Activated T-cell treated with anti-CD3 and anti-CD28 coated beads for 1 hour (primary cell): ENCODE data around the gene BRD3.

Experiments
- DNase-seq: peaks from one replicate; pipeline ENCODE4 v3.0.0-alpha.2; 2020; ENCODE audit warnings: low read depth

Gene BRD3

GRCh38 chr9:134066913-134067851, 644 bp downstream of the BRD3 start:
- DNase-seq: peak; percentile 19

- DNase-seq: no peak
Observed at GRCh38 chr9:134066526-134066912, 1.3 kb downstream of the BRD3 start.

DNA sequence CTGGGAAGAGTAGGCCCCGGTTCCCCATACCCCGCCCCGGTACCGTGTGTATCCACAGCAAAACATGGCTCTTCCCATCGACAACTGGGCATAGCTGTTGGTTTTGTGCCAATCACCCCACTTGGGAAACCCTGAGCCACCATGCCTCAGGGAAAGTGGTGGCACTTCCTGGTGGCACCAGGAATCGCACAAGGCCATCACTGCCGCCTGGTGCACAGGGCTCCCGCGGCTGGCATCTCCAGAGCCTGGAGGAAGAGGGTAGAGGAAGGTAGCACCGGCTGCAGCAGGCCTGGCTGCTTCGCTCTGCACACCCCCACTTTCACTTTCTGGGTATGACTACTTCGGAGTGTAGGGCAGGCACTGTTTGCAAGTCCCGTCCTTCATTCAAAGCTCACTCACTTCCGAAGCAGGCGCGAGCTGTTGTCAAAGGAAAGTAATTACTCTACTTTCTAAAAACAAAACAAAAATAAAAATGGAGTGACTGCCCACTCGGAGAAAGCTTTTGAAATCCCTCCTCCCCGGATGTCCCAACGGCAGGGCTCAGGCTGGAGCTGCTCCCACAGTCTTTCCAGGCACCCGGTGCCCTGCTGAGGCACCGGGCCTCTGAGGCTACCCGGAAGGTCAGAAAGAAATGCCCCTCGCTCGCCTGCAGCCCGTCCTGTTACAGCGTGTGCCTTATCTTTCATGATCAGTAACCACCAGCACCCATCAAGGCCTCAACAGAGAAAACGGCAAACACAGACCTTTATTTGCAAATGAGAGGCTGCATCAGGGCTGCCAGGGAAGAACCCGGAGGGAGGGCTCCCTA, 2.0 kb downstream of the BRD3 start:
- peak; percentile 30 for DNase-seq

DNA sequence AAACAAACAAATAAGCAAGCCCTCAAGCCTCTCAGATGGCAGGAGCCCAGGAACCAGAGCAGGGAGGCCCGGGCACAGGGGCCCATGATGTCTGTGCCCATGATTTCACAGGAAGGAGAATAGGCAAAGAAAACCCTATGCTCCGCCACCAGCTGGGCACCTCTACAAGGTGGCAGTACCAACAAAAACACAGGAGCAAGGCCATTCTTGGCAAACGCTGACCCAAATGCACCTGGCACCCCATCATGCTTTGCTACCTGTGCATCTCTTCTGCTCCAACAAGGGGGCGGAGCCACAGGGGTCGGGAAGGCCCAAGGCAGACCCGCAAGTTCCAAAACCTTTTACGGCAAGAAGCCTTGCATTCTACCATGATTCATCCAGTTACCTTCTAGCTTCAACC, 3.1 kb downstream of the BRD3 start:
- DNase-seq: no peak

- no peak for DNase-seq
Observed at GRCh38 chr9:134063571-134064450, 4.0 kb downstream of the BRD3 start.

- no peak for DNase-seq
Observed at GRCh38 chr9:134063088-134063570, 4.7 kb downstream of the BRD3 start.

- DNase-seq: no peak
Observed at GRCh38 chr9:134062461-134063087, 5.3 kb downstream of the BRD3 start.

DNA sequence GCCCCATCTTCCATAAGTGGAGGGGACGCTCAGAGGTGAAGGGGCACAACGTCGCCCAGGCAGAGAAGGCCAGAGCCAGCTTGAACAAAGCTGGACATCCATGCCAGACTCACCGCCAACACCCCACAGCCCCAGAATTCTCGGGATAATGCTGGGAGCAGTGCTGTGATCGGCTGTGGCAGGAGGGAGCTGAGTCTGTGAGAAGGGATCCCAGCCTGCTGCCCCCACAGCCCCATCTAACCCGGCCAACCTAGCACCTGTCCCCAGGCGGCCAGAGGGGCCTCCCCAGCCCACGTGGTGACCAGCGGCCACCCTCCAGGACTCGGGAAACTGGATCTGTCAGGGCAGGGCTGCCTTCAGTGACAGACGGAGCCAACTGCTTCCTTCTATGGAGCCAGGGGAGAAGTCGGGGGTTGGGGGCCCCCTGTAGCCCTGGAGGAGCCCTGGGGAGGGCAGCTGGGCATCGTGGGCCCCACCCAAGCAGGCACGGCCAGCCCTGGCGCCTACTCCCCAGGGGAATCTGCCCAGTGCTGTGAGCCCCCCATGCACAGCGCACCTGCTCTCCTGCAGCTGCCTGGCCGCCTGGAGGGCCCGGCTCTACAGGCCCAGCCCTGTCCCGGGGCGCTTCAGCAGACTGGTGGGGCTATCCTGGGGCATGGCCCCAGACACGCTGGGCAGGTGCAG, 6.0 kb downstream of the BRD3 start:
- no peak for DNase-seq

GRCh38 chr9:134061019-134061687, 6.7 kb downstream of the BRD3 start:
- no peak for DNase-seq

GRCh38 chr9:134060546-134060945, 7.3 kb downstream of the BRD3 start:
- DNase-seq: no peak

- DNase-seq: no peak
Observed at GRCh38 chr9:134059661-134060395, 8.0 kb downstream of the BRD3 start.

- DNase-seq: no peak
Observed at GRCh38 chr9:134059188-134059641, 8.6 kb downstream of the BRD3 start.

DNA sequence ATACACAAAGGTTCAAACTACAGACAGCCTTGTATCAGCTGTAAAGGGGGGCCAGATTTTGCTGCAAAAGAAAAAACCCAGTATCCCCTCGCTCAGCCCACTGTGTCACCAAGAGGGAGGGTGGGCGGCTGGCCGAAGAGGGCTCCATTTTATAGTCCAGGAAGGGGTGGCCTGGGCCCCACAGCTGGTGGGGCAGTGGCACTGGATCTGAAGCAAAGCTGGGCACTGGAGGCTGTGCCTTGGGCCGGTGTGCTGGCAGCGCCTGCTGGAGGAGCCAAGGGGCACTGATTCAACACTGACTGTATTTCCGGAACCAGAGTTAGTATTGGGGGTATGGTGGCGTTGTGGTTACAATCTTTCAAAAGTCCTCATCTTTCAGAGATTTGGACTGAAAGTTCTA, 9.1 kb downstream of the BRD3 start:
- no peak for DNase-seq

GRCh38 chr9:134057751-134058701, 9.8 kb downstream of the BRD3 start:
- DNase-seq: no peak

- no peak for DNase-seq
Observed at GRCh38 chr9:134057307-134057657, 10.5 kb downstream of the BRD3 start.

GRCh38 chr9:134056483-134057306, 11.1 kb downstream of the BRD3 start:
- DNase-seq: no peak

- no peak for DNase-seq
Observed at GRCh38 chr9:134055981-134056461, 11.8 kb downstream of the BRD3 start.
